ENCODE results near the gene NRSN2. TPM values are rescaled to one million over a fixed set of nuclear protein-coding genes. Genes with fewer than 3 reads are reported as not detected.

NRSN2 gene
- total and polyA plus RNA-seq, 2 donors (not counting 1 experiment from before 2014, with no cell fraction given) = 5.0 to 8.6 TPM

DNA sequence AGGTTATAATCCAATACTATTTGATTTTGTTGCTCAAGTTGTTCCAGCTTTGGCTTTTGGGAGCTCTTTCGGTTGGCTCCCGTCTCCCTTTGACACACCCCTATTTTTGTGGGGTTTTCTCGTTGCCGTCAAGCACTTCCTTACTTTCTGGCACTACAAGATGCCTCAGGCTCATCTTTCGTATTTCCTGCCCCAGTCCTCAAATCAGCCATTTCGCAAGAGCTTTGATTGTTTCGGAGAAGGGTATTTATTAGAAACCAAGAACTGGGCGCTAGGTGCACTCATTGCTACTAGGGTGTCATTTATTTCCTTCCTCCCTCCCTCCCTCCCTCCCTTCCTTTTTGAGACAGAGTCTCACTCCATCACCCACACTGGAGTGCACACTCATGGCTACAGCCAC is 34.8 kb upstream of the NRSN2 start:
- Mint-ChIP-seq H3K9me3 (ENCODE audit: insufficient read depth) (no peaks in the 10 kb centered on the region), H3K4me1 (peaks cover 16% of the 10 kb centered on the region), H3K27me3 (no peaks in the 10 kb centered on the region), H3K4me3 (no peak overlapping the region), H3K27ac (no peak overlapping the region)
- intact Hi-C loops (cut with micrococcal nuclease) = no loop called here
- no peak overlapping the region for H3K9ac ChIP-seq (ENCODE audit: low read length)
- no peaks in the 10 kb centered on the region for H4K20me1 ChIP-seq (ENCODE audit: control insufficient read depth, insufficient read depth, low read length, poor library complexity, severe bottlenecking)
- ChIA-PET POLR2A (no interaction called here), CTCF (interaction anchor here (1.3 kb wide), 1 partner anchor 11 kb away, joined by 4 read pairs; no protein-coding TSS in a partner anchor)
- H3K79me2 ChIP-seq (ENCODE audit: control insufficient read depth, insufficient read depth, low read length) = no peaks in the 10 kb centered on the region
- WGBS (ENCODE audit: insufficient coverage) = 96% methylated on average over 4 of the region's 8 CpGs
- H3K9me3 ChIP-seq (ENCODE audit: control extremely low read depth in 1 of 3, control insufficient read depth in 2 of 3, insufficient read depth in 1 of 3, low read length in 2 of 3) = peaks cover 0 to 4% (median 0%) of the 10 kb centered on the region in 3 donors
- no peaks in the 10 kb centered on the region for H3K36me3 ChIP-seq (replicated peaks in 1 of 2; ENCODE audit: control extremely low read depth in 1 of 2, control insufficient read depth in 1 of 2, extremely low read depth in 1 of 2, insufficient read depth in 2 of 2, low read length in 1 of 2)
- H2AFZ ChIP-seq (ENCODE audit: insufficient read depth, low read depth, low read length, poor library complexity, severe bottlenecking) = no peak overlapping the region
- H3K4me2 ChIP-seq (replicated peaks; ENCODE audit: low read depth, low read length, poor library complexity, severe bottlenecking) = no peak overlapping the region
- H3K27ac ChIP-seq (ENCODE audit: low read length in 2 of 2) = no peak overlapping the region
- TF ChIP-seq CTCF (IDR thresholded peaks at IDR 0.05) (no peak), EZH2 (IDR thresholded peaks at IDR 0.05; ENCODE audit: borderline replicate concordance, insufficient read depth, low read depth, low read length, poor library complexity, severe bottlenecking) (no peak)
- H3K4me1 ChIP-seq (ENCODE audit: control insufficient read depth in 2 of 2, insufficient read depth in 2 of 2, low read length in 2 of 2) = peaks cover 10 to 13% of the 10 kb centered on the region in 2 donors
- no peaks in the 10 kb centered on the region for H3K27me3 ChIP-seq (replicated peaks in 1 of 4; ENCODE audit: control extremely low read depth in 1 of 4, control insufficient read depth in 3 of 4, insufficient read depth in 4 of 4, low read length in 3 of 4)
- DNase-seq = no peak
- no peak for ATAC-seq (ENCODE audit: low read depth)
- H3K4me3 ChIP-seq (ENCODE audit: control extremely low read depth in 1 of 5, extremely low read depth in 1 of 5, insufficient read depth in 1 of 5, low read depth in 2 of 5, low read length in 4 of 5) = no peak overlapping the region

- Histone ChIP-seq H3K4me2 (replicated peaks; ENCODE audit: low read depth, low read length, poor library complexity, severe bottlenecking) (no peak overlapping the region), H3K27ac (ENCODE audit: low read length in 2 of 2) (no peak overlapping the region), H3K4me1 (ENCODE audit: control insufficient read depth in 2 of 2, insufficient read depth in 2 of 2, low read length in 2 of 2) (peaks cover 10 to 13% of the 10 kb centered on the region in 2 donors), H3K27me3 (replicated peaks in 1 of 4; ENCODE audit: control extremely low read depth in 1 of 4, control insufficient read depth in 3 of 4, insufficient read depth in 4 of 4, low read length in 3 of 4) (no peaks in the 10 kb centered on the region), H3K4me3 (ENCODE audit: control extremely low read depth in 1 of 5, extremely low read depth in 1 of 5, insufficient read depth in 1 of 5, low read depth in 2 of 5, low read length in 4 of 5) (no peak overlapping the region), H3K9me3 (ENCODE audit: control extremely low read depth in 1 of 3, control insufficient read depth in 2 of 3, insufficient read depth in 1 of 3, low read length in 2 of 3) (peaks cover 0 to 4% (median 0%) of the 10 kb centered on the region in 3 donors), H2AFZ (ENCODE audit: insufficient read depth, low read depth, low read length, poor library complexity, severe bottlenecking) (no peak overlapping the region), H3K36me3 (replicated peaks in 1 of 2; ENCODE audit: control extremely low read depth in 1 of 2, control insufficient read depth in 1 of 2, extremely low read depth in 1 of 2, insufficient read depth in 2 of 2, low read length in 1 of 2) (no peaks in the 10 kb centered on the region), H3K79me2 (ENCODE audit: control insufficient read depth, insufficient read depth, low read length) (no peaks in the 10 kb centered on the region), H4K20me1 (ENCODE audit: control insufficient read depth, insufficient read depth, low read length, poor library complexity, severe bottlenecking) (no peaks in the 10 kb centered on the region), H3K9ac (ENCODE audit: low read length) (no peak overlapping the region)
- DNase-seq (no peak), ATAC-seq (ENCODE audit: low read depth) (no peak)
- Mint-ChIP-seq H3K4me1 (peaks cover 16% of the 10 kb centered on the region), H3K9me3 (ENCODE audit: insufficient read depth) (no peaks in the 10 kb centered on the region), H3K27me3 (no peaks in the 10 kb centered on the region), H3K4me3 (no peak overlapping the region), H3K27ac (no peak overlapping the region)
- TF ChIP-seq EZH2 (IDR thresholded peaks at IDR 0.05; ENCODE audit: borderline replicate concordance, insufficient read depth, low read depth, low read length, poor library complexity, severe bottlenecking) (no peak), CTCF (IDR thresholded peaks at IDR 0.05) (no peak)
- POLR2A ChIA-PET = no interaction called here
- CTCF ChIA-PET = no interaction called here
- intact Hi-C loops (cut with micrococcal nuclease) = no loop called here
- WGBS (ENCODE audit: insufficient coverage) = no CpG with 5 or more reads among the region's 1 CpG
Observed at GRCh38 chr20:312866-313265, 34.0 kb upstream of the NRSN2 start.
